CD4-positive, alpha-beta T cell (primary cell): ENCODE results near the gene FKBP5. TPM values are rescaled to one million over a fixed set of nuclear protein-coding genes. Genes with fewer than 3 reads are reported as not detected.

ENCODE experiments used
- ATAC-seq: fragments of 200-7000 bp; cut with Tn5 transposase; one replicate; pipeline ENCODE4 v1.10.0; 2022; ENCODE audit warnings: mild to moderate bottlenecking; ENCODE audit not compliant: poor library complexity
- CTCF ChIA-PET: fragments of 350-600 bp; sonication (Branson Sonifier 250); formaldehyde crosslinking; loops from one replicate; lab custom pipeline; 2021; ENCODE audit warnings: antibody characterized with exemption, inconsistent platforms; lab: Charles Lee
- POLR2A ChIA-PET: fragments of 350-600 bp; sonication (Branson Sonifier 250); formaldehyde crosslinking; loops from one replicate; lab custom pipeline; 2021; ENCODE audit warnings: antibody characterized with exemption, inconsistent platforms; lab: Charles Lee
- DNase-seq, 14 experiments: peaks; one replicate each; pipeline ENCODE4 v3.0.0-alpha.2; 2013 to 2020; ENCODE audit warnings: mixed read lengths in 2 of 14
- H3K27ac ChIP-seq, 2 donors: one replicate each; pipeline versions ENCODE4 v1.5.1 to v1.7.0; 2013; ENCODE audit warnings: low read length in 2 of 2, low read depth in 1 of 2, mild to moderate bottlenecking in 1 of 2
- H3K27me3 ChIP-seq, 2 experiments: 1 replicate in 1 of 2; 2 replicates in 1 of 2; pipeline versions ENCODE4 v1.6.1 to v1.7.0; 2013; ENCODE audit warnings: low read length in 2 of 2, control low read depth in 1 of 2, mild to moderate bottlenecking in 1 of 2, moderate library complexity in 1 of 2; ENCODE audit not compliant: insufficient read depth in 2 of 2, control insufficient read depth in 1 of 2
- H3K36me3 ChIP-seq: one replicate; pipeline ENCODE4 v1.6.1; 2013; ENCODE audit warnings: low read length, control low read depth; ENCODE audit not compliant: insufficient read depth
- H3K4me1 ChIP-seq: one replicate; pipeline ENCODE4 v1.6.1; 2013; ENCODE audit warnings: low read length, control low read depth; ENCODE audit not compliant: insufficient read depth
- H3K4me3 ChIP-seq: one replicate; pipeline ENCODE4 v1.5.1; 2013; ENCODE audit warnings: mild to moderate bottlenecking, low read length, moderate library complexity
- H3K9me3 ChIP-seq, 2 experiments: 1 replicate in 1 of 2; 2 replicates in 1 of 2; pipeline versions ENCODE4 v1.6.1 to v1.7.0; 2013; ENCODE audit warnings: low read length in 2 of 2, mild to moderate bottlenecking in 2 of 2, control low read depth in 1 of 2, moderate library complexity in 1 of 2; ENCODE audit not compliant: control insufficient read depth in 1 of 2, insufficient read depth in 1 of 2
- H3K27ac Mint-ChIP-seq: one replicate; pipeline ENCODE4 v1.8.0; 2020; ENCODE audit warnings: mixed read lengths
- H3K27me3 Mint-ChIP-seq: one replicate; pipeline ENCODE4 v1.8.0; 2021; ENCODE audit warnings: mixed read lengths
- H3K36me3 Mint-ChIP-seq: one replicate; pipeline ENCODE4 v1.8.0; 2021; ENCODE audit warnings: low read depth, mixed read lengths
- H3K4me1 Mint-ChIP-seq: one replicate; pipeline ENCODE4 v1.8.0; 2021; ENCODE audit warnings: low read depth, mixed read lengths
- H3K4me3 Mint-ChIP-seq: one replicate; pipeline ENCODE4 v1.8.0; 2020; ENCODE audit warnings: mild to moderate bottlenecking, mixed read lengths
- H3K9me3 Mint-ChIP-seq: one replicate; pipeline ENCODE4 v1.8.0; 2020; ENCODE audit warnings: mixed read lengths
- intact Hi-C, 2 experiments: fragments of 100-400 bp; cut with DNase I in 1 of 2; cut with micrococcal nuclease in 1 of 2; formaldehyde crosslinking; loops; one replicate each; pipeline versions ENCODE4 v1.15.1 to v1.9.0; 2023 to 2025; cut with DNase I, micrococcal nuclease
- total RNA-seq, 174 experiments: library from RNA in 2 of 174; stranded (reverse) in 2 of 174; gene quantifications; one replicate each; pipeline ENCODE4 v1.2.3 and lab custom pipeline; 2021 to 2026
- TF ChIP-seq, protein P1 (sequence below): fragments of 200-600 bp; IDR thresholded peaks from one replicate; pipeline ENCODE4 v1.8.0; 2022; ENCODE audit warnings: antibody characterized with exemption, mild to moderate bottlenecking

The FKBP5 gene
- total RNA-seq, 2 experiments from 2014 or later, result 72.6 to 75.9 TPM

GRCh38 chr6:35730745-35731413 lies 42.2 kb upstream of the FKBP5 start:
- POLR2A ChIA-PET, result interaction anchor here (0.7 to 8.0 kb wide), 14 partner anchors 9 to 471 kb away, joined by 3 to 96 read pairs (median 7); partner anchors contain the start of genes FKBP5 and ZNF76
- Histone ChIP-seq H3K27me3 (no peaks in the 10 kb centered on the region), H3K36me3 (no peaks in the 10 kb centered on the region), H3K9me3 (no peaks in the 10 kb centered on the region), H3K4me1 (peaks cover 97% of the 10 kb centered on the region), H3K4me3 (peak overlapping the region; percentile 87), H3K27ac (peak overlapping the region; percentile 83 to 96)
- Mint-ChIP-seq H3K27me3 (no peaks in the 10 kb centered on the region), H3K9me3 (no peaks in the 10 kb centered on the region), H3K4me3 (peak overlapping the region; percentile 96), H3K36me3 (no peaks in the 10 kb centered on the region), H3K27ac (peak overlapping the region; percentile 87), H3K4me1 (peaks cover 92% of the 10 kb centered on the region)
- TF ChIP-seq, protein P1, sequence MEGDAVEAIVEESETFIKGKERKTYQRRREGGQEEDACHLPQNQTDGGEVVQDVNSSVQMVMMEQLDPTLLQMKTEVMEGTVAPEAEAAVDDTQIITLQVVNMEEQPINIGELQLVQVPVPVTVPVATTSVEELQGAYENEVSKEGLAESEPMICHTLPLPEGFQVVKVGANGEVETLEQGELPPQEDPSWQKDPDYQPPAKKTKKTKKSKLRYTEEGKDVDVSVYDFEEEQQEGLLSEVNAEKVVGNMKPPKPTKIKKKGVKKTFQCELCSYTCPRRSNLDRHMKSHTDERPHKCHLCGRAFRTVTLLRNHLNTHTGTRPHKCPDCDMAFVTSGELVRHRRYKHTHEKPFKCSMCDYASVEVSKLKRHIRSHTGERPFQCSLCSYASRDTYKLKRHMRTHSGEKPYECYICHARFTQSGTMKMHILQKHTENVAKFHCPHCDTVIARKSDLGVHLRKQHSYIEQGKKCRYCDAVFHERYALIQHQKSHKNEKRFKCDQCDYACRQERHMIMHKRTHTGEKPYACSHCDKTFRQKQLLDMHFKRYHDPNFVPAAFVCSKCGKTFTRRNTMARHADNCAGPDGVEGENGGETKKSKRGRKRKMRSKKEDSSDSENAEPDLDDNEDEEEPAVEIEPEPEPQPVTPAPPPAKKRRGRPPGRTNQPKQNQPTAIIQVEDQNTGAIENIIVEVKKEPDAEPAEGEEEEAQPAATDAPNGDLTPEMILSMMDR, result no peak
- intact Hi-C loops, result loop anchor here (1.0 to 5.0 kb wide), 2 partner anchors 43 to 129 kb away; partner anchors contain the start of gene FKBP5 (in 1 of the 2)
- CTCF ChIA-PET, result interaction anchor here (1.5 to 3.9 kb wide), 4 partner anchors 44 to 107 kb away, joined by 3 to 19 read pairs (median 6); no protein-coding TSS in a partner anchor
- peak; percentile 3 for ATAC-seq
- DNase-seq, result no peak

GRCh38 chr6:35729722-35730121 lies 41.0 kb upstream of the FKBP5 start:
- Mint-ChIP-seq H3K27ac (peak overlapping the region; percentile 87), H3K9me3 (no peaks in the 10 kb centered on the region), H3K36me3 (no peaks in the 10 kb centered on the region), H3K4me1 (peaks cover 92% of the 10 kb centered on the region), H3K4me3 (peak overlapping the region; percentile 96), H3K27me3 (no peaks in the 10 kb centered on the region)
- DNase-seq (no peak), ATAC-seq (no peak)
- intact Hi-C loops, result loop anchor here (5.0 kb wide), 2 partner anchors 127 to 1788 kb away; no protein-coding TSS in a partner anchor
- peaks cover 97% of the 10 kb centered on the region for H3K4me1 ChIP-seq
- POLR2A ChIA-PET, result interaction anchor here (0.7 to 8.0 kb wide), 4 partner anchors 42 to 136 kb away, joined by 3 to 96 read pairs (median 36); partner anchors contain the start of gene FKBP5
- CTCF ChIA-PET, result interaction anchor here (1.8 kb wide), 1 partner anchor 43 kb away, joined by 4 read pairs; no protein-coding TSS in a partner anchor
- no peaks in the 10 kb centered on the region for H3K36me3 ChIP-seq
- H3K9me3 ChIP-seq, result no peaks in the 10 kb centered on the region
- no peaks in the 10 kb centered on the region for H3K27me3 ChIP-seq
- H3K4me3 ChIP-seq, result no peak overlapping the region
- peak overlapping the region; percentile 24 to 75 for H3K27ac ChIP-seq
- TF ChIP-seq, protein P1, result no peak

- peak in 8 of 14 experiments; percentile 21 to 74 (median 50) for DNase-seq
- POLR2A ChIA-PET, result interaction anchor here (0.6 to 8.0 kb wide), 15 partner anchors 7 to 138 kb away, joined by 3 to 96 read pairs (median 5); partner anchors contain the start of gene FKBP5
- intact Hi-C loops, result loop anchor here in 1 of 2 experiments (5.0 kb wide), 1 partner anchor 1788 kb away; no protein-coding TSS in a partner anchor
- Histone ChIP-seq H3K4me3 (peak overlapping the region; percentile 30), H3K4me1 (peaks cover 97% of the 10 kb centered on the region), H3K36me3 (no peaks in the 10 kb centered on the region), H3K27ac (peak overlapping the region; percentile 60 to 75), H3K9me3 (no peaks in the 10 kb centered on the region), H3K27me3 (no peaks in the 10 kb centered on the region)
- Mint-ChIP-seq H3K4me1 (peaks cover 96% of the 10 kb centered on the region), H3K36me3 (no peaks in the 10 kb centered on the region), H3K9me3 (no peaks in the 10 kb centered on the region), H3K27ac (peak overlapping the region; percentile 87), H3K4me3 (peak overlapping the region; percentile 96), H3K27me3 (no peaks in the 10 kb centered on the region)
- no peak for ATAC-seq
- TF ChIP-seq, protein P1, result peak; percentile 15
- CTCF ChIA-PET, result interaction anchor here (0.7 to 5.8 kb wide), 9 partner anchors 8 to 142 kb away, joined by 3 to 24 read pairs (median 5); partner anchors contain the start of gene ARMC12
Measured at GRCh38 chr6:35728683-35729678, 40.3 kb upstream of the FKBP5 start.
